HuH-7.5 (cell line): Measurements from ENCODE around the gene MICU1.
"Not testable (repeated sequence)": the region's sequence is repeated elsewhere in the genome, so short reads cannot be mapped to it uniquely, and the experiment has no call there.

Experiments used
- DNase-seq: peaks from one replicate; pipeline ENCODE4 v3.0.0; 2011; ENCODE audit warnings: low spot score

MICU1 gene

DNA sequence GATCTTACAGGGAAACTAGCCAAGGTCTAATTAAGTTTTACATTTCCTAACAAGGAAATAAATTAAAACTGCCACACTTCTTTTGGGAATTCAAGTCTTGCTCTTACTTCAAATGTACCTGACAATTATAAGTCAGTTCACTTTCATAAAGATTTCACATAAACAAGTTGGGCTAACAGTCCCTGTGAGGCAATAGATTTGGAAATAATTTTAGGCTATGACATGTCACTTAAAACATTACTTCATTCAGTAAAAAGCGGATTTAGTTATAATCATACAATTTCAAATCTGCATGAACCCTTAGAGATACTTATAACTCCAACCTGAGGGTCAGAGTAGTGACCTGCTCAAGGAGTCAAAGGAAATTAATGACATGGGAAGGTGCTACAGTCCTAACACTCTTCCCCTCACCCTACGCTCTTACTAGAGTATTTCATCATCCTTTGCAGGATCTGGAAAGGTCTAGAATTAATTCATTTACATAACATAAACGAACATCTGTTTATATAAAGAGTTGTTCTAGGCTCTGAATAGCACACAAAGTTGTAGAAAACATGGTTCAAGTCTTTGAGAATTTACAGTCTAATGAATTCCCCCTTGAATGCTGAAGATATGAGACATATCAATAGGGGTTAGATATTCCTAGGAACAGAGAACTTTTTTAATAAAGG is 238.8 kb downstream of the MICU1 start:
- DNase-seq, result no peak

DNA sequence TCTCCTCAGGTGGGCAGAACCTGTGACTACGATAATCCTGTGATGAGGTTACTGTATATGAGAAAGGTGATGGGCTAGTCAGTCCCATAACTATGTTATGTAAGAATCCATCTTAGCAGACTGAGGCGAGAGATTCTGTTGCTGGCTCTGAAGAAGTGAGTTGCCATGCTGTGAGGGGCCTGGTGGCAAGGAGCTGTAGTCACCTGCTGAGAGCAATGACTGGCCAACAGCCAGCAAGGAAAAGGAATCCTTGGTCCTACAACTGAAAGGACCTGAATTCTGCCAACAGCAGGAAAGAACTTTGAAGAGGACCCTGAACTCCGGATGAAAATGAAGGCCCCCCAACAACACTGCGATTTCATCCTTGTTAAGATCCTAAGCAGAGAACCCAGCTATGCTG is 240.2 kb downstream of the MICU1 start:
- no peak for DNase-seq

DNA sequence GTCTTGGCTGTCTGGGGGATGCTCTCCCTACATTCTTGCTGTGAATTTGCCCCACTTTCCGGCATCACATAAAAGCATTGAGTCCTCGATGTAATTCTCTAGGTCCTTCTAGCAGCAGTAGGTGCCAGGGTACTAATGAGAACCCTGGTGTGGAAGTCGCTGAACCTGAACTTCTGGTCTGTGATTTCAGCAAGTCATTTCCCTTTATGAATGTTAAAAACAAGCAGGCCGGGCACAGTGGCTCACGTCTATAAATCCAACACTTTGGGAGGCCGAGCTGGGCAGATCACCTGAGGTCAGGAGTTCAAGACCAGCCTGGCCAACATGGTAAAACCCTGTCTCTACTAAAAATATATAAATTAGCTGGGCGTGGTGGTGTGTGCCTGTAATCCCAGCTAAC is 240.9 kb downstream of the MICU1 start:
- DNase-seq, result not testable (repeated sequence)

DNA sequence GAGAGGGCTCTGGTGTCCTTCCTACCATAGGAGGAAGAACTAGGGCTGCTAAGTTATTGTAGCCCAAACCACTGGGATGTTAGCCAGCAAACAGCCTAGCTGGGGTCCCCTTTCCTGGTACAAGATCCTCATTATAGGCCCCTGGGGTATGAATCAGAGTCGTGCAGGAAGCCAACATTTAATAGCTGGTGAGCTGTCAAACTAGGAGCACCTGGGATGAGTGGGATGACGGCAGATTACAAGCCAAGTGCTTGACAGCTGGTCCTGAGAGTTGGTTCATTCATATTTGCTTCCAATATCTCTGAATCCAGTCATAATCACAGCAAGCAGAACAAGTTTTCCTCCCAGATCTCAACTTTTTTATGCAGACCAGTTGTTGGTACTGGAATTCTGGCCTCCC is 246.1 kb downstream of the MICU1 start:
- no peak for DNase-seq

DNA sequence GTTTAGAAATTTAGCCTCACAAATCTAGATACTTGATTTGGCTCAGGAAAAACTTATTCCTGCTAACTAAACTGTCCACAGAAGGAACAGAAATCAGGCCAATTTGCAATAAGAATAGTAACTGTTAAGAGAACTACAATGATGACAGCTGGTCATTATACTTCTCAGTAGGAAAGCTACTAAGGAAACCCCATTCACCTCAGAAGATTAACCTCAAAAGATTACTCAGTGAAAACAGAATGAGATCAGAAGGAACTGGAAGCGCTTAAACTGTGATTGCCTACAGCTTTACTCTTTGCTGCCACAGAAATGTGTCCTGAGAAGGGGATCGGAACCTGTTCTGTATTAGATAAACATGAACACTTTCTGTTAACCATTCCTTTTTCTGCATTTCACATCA is 246.8 kb downstream of the MICU1 start:
- no peak for DNase-seq

DNA sequence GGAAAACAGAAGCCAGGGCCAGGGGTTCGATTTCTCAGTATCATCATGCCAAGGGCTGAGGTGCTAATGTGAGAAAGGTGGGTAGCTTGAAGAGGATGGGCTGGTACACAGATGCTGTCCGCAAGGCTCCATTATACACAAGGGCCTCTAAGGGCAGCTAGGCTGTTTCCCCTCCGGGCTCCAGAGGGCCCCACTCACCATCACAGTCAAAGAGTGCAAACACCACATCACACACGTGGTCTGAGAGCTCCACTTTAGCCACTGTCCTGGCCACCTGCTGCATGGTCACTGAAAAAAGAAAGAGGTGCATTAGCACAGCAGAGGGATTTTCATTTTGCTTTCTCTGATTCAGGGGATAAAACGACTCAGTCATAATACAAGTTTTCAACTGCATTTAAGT is 250.3 kb downstream of the MICU1 start:
- no peak for DNase-seq

DNA sequence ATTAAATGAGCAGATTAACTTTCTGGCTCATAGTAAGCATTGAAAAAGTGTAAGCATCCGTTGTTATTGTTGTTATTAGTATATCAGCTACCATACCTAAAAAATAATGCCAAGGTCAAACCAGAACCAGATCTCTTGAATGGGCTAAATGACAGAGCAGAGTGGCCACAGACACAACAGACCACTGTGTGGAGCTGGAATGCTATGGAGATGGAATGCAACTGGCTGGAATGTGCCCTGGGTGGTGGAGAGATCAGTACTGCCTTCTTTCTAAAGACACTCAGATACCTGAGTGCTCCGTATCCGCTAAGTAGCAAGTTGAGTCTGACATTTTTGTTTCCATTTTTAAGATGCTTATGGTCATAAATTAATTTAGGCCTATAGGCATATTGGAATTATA is 250.7 kb downstream of the MICU1 start:
- no peak for DNase-seq

DNA sequence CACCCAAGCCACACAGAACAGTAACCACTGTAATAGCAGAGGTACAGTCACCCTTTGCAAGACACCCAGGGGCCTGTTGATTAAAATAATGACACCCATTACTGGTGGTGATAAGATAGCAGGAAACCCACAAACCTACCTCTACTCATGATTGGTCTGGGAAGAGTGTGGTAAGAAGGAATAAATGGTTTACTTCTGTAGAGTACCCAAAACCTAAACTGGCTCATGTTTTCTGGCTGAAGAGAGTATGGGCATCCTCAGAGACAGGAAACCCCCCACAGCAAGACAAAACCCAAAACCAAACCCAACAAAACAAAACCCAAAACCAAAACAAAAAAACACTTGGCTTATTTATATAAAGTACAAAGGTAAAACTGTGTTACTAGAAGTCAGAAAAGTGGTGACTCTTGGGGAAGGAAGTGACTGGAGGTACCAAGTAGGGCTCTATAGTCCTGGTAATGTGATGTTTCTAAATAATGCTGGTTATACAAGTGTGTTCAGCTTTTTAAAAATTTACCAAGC is 255.6 kb downstream of the MICU1 start:
- DNase-seq, result no peak

DNA sequence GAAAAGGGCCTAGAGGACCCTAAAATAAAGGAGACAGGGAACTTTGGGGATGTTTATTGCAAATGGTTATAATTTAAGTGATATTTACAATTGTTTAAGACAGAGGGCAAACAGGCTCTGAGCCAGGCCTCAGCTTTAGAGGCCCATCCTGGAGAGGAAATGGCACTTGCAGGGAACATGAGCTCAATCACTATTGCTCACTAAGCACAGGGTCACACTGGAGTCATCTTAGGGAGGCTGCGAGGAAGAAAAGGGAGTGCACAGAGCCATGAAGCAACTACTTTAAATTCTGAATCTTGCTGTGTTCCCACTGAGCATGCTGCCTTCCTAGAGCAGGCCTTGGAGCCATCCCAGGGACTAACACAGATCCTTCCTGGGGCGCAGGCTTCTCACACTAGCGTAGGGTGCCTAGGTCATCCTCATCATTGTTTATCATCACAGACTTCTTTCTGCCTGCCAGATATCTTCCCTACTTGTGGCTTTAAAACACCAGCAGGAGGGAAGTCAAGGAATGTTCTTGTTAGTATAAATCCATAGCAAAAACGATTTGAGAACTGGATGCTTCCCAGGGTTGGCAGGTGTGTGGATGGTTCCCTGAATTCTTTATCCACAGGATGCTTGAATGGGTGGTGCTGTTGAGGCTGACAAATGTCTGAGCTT is 258.4 kb downstream of the MICU1 start:
- no peak for DNase-seq

DNA sequence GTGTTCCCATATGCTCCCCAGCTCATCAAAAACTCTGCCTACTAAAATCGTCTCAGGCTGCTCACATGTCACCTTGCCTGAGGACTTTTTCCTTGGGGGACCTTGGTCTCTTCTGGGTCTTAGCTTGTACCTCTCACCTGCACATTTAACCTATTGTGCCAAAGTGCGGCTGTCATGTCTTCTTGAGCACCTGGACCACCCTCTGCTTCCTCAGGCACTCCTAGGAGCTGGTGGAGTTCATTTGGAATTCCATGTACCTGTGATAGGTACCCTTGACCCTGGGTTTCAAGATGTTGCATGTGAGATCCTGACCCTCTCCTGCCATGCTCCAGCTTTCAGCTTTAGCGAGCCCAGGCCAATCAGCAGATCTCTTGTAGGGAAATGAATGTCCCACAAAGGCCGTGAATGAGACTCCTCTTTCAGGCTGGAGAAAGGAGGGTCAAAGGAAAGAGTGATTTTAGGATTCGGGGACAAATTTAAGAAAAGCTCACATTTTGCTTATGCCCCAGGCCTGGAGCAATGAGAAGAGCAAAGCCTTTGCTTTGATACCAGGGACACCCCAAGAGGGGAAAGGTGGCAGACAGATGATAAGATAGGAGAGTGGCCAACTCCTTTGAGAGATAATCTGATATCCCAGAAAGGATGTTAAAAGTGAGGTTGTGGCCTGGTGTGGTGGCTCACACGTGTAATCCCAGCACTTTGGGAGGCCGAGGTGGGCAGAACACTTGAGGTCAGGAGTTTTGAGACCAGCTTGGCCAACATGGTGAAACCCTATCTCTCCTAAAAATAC is 260.6 kb downstream of the MICU1 start:
- DNase-seq, result no peak

DNA sequence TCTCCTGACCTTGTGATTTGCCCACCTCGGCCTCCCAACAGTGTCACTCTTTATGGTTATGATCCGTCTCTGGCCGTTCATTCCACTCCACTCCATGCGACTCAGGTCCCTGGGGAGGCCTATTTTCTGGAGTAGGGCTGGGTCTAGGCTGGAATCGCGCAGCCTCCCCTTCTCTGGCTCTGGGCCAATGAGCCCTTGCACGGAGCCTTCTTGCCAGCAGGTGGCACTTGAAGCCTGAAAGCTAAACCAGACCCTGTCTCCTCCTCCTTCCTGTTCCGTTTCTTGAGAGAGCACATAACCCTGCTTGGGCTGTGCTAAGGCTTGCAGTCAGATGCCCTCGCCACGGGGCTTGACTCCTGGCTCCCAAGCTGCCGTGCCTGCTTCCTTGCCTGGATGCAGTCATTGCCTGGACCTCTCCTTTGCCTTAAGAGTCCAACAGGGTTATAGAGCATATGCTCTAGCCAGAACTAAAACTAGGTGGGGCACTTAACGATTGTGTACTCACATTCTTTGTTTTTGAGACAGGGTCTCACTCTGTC is 261.6 kb downstream of the MICU1 start:
- peak; percentile 46 for DNase-seq

DNA sequence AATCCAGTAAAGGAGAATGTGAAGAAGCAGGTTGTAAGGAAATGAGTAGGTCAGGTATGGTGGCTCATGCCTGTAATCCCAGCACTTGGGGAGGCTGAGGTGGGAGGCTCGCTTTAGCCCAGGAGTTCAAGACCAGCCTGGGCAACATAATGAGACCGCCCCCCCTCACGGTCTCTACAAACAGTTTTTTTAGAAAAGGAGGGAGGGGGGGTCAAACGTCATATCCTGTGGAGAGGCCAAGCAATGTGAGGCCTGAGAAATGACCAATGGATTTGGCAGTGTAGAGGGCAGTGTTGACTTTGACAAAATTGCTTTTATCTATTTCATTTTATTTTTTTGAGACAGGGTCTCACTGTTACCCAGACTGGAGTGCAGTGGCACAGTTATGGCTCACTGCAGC is 268.9 kb downstream of the MICU1 start:
- DNase-seq, result no peak

DNA sequence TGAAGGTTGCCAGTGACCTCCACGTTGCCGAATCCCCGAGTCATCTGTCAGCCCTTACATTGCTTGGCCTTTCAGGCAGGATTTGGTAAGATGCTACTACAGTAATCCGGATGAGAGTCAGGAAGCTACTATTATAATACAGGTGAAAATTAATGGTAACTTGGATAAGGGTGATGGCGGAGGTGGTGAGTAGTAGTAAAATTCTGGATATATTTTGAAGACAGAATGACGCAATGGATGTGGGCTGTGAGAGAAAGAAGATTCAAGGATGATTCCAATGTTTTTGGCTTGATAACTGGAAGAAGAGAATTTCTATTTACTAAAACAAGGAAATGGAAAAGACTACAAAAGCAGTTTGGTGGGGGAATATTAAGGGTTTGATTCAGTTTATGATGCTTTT is 269.8 kb downstream of the MICU1 start:
- DNase-seq, result no peak

DNA sequence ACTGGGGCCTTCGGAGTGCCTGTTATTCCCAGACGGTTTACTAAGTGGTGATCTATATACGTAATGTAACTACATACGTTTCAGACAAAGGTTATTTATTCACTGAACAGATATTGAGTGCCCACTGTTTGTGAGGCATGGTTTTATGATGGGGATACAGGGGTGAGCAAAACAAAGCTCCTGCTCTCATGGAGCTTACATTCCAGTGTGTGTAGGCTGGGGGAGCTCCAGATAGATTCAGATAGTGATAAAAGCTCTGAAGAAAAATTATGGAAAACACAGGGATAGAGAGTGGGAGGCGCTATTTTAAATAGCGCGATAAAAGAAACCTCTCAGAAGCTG is 270.7 kb downstream of the MICU1 start:
- no peak for DNase-seq

DNA sequence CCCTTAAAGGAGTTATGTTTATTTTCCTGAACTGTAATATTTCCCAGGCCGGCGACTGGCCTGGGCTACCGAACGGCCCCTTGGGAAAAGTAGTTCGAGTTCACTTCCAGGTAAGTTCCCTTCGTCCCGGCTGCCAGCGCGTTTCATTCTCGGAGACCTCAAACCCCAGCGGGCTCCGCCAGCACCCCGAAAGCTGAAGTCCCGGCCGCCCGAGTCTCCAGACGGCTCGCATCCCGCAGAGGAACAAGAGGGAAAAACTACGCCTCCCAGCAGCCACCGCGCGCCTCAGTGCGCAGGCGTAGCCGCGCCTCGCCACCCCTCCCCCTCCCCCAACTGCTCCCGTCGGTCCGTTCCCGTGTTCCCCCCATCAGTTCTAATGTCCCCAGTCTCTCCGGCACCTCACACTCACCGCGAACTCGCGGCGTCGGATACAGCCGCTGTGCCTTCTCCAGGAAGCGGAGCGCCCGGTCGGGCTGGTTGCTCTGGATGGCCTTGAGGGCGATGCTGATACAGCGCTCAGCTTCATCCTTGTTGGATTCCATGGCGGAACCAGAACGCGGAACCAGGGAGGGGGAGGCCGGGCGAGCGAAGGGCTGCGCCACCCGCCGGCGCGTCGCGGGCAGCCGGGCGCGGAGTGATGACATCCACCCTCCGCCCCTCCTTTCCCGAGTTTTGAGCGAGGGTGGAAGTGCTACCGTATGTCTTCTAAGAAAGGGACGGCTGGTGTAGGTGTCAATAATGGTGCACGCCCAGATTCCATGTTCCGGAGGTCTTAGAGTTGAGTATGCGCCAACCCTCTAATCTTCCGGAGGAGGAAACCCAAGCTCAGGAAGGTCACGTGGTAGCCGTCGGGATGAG is 271.3 kb downstream of the MICU1 start, which contains the start of gene DNAJB12:
TSS of gene DNAJB12 (minus strand) at position 564 of the 858 bp plus-strand sequence. CDS start at position 542, 22 bp downstream.
- DNase-seq, result peak; percentile 82

DNA sequence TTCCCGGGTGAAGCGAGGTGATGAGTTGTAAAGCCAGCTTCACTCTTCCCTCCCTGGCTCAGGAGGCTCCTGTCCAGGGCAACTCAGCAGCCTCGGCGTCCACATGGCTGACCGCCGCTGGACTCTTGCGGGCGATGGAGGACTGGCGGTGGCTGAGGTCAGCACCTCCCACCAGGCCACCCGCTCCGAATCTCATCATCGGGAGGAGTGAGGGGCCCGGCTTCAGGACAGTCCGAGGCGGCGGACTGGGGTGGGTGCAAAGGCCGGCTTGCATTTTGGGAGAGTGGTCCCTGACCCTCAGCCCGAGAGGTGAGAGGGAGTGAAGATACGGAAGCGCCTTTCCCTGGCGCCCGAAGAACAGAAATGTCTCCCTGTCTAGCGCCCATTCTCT is 271.9 kb downstream of the MICU1 start:
- DNase-seq, result peak; percentile 35

DNA sequence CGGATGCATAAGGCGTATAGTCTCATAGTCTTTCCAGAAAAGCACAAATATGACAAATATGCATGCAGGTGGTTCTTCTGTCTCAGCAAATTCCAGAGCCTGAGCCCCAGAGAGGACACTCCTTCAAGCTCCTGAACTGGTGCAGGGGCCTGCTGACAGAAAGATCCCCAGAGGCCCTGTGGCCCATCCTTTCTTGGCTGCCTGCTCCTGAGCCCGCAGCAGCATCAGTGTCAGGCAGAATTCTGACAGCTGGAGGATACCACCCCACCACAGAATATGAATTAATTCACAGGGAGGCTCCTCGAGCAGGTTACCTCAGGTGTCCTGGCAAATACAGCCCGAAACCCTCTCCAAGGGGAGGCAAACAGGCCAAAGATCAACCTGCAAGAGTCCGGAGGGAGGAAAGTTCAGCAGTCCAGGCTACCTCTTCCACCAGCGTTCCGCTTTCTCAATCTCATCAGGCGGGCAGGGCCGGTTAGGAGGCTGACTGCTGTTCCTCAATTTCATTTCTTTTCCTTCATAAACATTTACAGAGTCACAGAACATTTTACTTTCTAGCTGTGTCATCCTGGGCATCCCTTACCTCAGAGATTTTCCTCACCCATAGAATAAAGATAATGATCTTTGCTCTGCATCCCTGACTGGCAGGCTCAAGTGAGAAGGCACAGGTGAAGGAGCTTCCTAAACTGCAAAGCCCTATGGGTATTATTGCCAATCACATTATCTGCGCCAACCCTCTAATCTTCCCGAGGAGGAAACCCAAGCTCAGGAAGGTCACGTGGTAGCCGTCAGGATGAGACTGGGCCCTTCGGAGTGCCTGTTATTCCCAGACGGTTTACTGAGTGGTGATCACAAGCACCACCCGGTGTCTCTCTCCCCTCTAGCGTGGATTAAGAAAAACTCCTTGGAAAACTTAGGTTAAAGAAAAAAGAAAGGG is 272.6 kb downstream of the MICU1 start:
- DNase-seq, result no peak

DNA sequence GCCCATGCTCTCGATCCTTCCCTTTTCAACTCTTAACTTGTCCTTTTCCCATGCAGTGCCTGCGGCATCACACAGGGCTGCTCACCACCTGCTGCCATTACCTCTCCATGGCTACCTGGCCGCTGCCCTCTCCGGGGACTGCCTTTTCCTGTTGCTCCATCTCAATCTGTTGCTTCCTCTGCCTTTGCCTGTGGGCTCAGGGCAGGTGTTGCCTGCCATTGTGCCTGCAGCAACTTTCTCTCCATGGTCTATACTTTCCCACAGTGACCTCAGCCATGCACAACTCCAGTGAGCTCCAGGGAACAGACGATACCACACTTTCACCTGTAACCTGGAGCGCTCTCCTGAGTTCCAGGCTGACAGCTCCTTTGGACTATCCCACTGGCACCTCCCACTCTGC is 274.4 kb downstream of the MICU1 start:
- no peak for DNase-seq

DNA sequence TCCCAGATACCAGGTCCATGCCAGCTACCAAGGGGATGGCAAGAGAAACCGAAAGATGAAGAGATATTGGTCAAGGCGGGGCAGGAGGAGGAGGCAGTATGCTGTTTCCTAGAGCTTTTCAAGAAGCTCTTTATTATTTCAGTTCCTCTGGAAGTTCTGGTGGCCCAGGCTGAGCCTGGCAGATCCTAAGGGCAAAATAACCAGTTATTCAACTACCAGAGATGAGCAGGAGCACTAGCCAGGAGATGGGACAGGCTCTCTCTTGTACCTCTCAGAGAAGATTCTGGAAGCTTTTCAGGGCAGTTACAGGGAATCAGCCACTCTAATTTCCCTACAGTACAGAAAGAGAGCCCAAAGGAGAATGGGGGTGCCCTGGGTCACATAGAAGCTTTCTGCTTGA is 276.4 kb downstream of the MICU1 start:
- DNase-seq, result no peak

DNA sequence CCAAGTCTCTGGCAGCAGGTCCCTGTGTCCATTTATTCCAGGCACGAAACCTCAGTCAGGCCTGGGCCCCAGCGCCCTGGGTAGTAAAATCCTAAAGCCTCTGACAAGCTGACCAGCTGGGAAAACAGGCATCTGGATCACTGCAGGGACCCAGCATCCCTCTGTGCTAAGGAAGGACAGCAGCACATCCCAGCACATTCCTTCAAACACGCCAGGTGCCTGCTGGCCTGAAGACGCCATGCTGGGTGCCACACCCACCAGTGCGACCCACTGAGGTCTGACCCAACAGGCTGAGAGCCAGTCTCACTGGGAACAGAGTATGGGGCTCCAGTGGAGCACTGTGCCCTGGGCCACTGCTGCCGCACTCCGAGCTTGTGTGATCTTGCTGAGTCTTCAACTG is 277.6 kb downstream of the MICU1 start:
- no peak for DNase-seq

DNA sequence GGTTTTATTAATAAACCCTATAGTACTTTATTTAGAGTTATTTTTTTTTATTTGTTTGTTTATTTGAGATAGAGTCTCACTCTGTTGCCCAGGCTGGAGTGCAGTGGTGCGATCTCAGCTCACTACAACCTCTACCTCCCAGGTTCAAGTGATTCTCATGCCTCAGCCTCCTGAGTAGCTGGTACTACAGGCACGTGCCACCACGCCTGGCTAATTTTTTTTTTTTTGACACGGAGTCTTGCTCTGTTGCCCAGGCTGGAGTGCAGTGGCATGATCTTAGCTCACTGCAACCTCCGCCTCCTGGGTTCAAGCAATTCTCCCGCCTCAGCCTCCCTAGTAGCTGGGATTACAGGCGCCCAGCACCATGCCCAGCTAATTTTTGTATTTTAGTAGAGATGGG is 279.8 kb downstream of the MICU1 start:
- DNase-seq, result not testable (repeated sequence)
